Endodermal cell (in vitro differentiated cells): ENCODE results near the gene CEP70. TPM values are rescaled to one million over a fixed set of nuclear protein-coding genes. Genes with fewer than 3 reads are reported as not detected.

Experiments
- DNase-seq: peaks from one replicate; pipeline ENCODE4 v3.0.0-alpha.2; 2017
- H3K27ac ChIP-seq: 2 replicates; pipeline ENCODE4 v1.5.1; 2013; ENCODE audit warnings: mild to moderate bottlenecking, low read depth, low read length, moderate library complexity
- H3K27me3 ChIP-seq: 2 replicates; pipeline ENCODE4 v1.6.1; 2013; ENCODE audit warnings: mild to moderate bottlenecking, low read length, moderate library complexity; ENCODE audit not compliant: insufficient read depth, control insufficient read depth, poor library complexity, severe bottlenecking
- H3K36me3 ChIP-seq: 2 replicates; pipeline ENCODE4 v1.7.0; 2013; ENCODE audit warnings: mild to moderate bottlenecking, low read length, moderate library complexity; ENCODE audit not compliant: control insufficient read depth, insufficient read depth
- H3K4me1 ChIP-seq: one replicate; pipeline ENCODE4 v1.7.0; 2013; ENCODE audit warnings: low read length; ENCODE audit not compliant: control insufficient read depth, insufficient read depth
- H3K4me3 ChIP-seq: 2 replicates; pipeline ENCODE4 v1.5.1; 2013; ENCODE audit warnings: mild to moderate bottlenecking, low read length, moderate library complexity
- H3K9ac ChIP-seq: 2 replicates; pipeline ENCODE4 v1.6.1; 2013; ENCODE audit warnings: mild to moderate bottlenecking, low read length, moderate library complexity; ENCODE audit not compliant: poor library complexity, severe bottlenecking; ENCODE audit errors: extremely low read depth
- H3K9me3 ChIP-seq: 2 replicates; pipeline ENCODE4 v1.6.1; 2013; ENCODE audit warnings: mild to moderate bottlenecking, low read length, moderate library complexity; ENCODE audit not compliant: control insufficient read depth
- H3K27ac Mint-ChIP-seq: 2 replicates; pipeline ENCODE4 v1.8.0; 2020; ENCODE audit warnings: mixed read lengths
- H3K27me3 Mint-ChIP-seq: 2 replicates; pipeline ENCODE4 v1.8.0; 2021; ENCODE audit warnings: mild to moderate bottlenecking, mixed read lengths; ENCODE audit not compliant: insufficient read depth
- H3K36me3 Mint-ChIP-seq: 2 replicates; pipeline ENCODE4 v1.8.0; 2020; ENCODE audit warnings: low read depth, mixed read lengths
- H3K4me1 Mint-ChIP-seq: 2 replicates; pipeline ENCODE4 v1.8.0; 2020; ENCODE audit warnings: mixed read lengths
- H3K4me3 Mint-ChIP-seq: 2 replicates; pipeline ENCODE4 v1.8.0; 2020; ENCODE audit warnings: mild to moderate bottlenecking, moderate library complexity, mixed read lengths
- H3K9me3 Mint-ChIP-seq: 2 replicates; pipeline ENCODE4 v1.8.0; 2020; ENCODE audit warnings: mild to moderate bottlenecking, mixed read lengths
- WGBS, 2 experiments: methylation state at CpG; one replicate each; pipeline versions ENCODE4 v1.1.5 to v1.1.7; 2013; ENCODE audit warnings: missing lambda C conversion rate in 2 of 2, mixed read lengths in 1 of 2; ENCODE audit not compliant: insufficient coverage in 1 of 2, insufficient read length in 1 of 2; 5-methylcytosine and 5-hydroxymethylcytosine counted together
- total RNA-seq, 2 donors: library from RNA; stranded (reverse); fragmentation: NEBNext Ultra II Directional in 1 of 2; extraction: Animal tissue kit (Norgen Biotek cat#: 25700) in 1 of 2; gene quantifications; 2 replicates in 1 of 2; 3 replicates in 1 of 2; pipeline ENCODE4 v1.2.1, GENCODE V29; 2021
- TF ChIP-seq, protein P1 (sequence below): fragments of 200-600 bp; sonication (generic); conservative IDR thresholded peaks from 2 replicates; pipeline ENCODE4 v1.5.0; 2021; ENCODE audit warnings: antibody characterized with exemption, mild to moderate bottlenecking

CEP70 gene
- total RNA-seq, 2 donors from 2014 or later = 113 to 131 TPM

DNA sequence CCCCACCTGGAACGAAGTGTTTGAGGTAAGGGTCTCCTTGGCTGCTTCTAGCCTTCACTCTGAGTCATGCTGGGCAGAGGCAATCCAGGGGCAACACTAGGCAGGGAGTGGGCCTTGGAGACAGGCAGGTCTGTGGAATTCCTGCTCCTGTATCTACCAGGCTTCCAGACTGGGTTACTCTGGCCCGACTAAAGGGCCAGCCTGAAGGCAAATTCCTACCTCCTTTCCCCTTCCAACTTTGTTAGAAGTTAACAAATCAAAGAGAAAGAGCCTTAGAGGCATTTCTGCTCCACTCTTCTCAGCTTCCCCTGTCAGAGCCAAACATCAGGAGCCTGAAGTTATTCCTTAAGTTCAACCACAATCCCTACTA, 129.6 kb downstream of the CEP70 start:
- H3K9me3 ChIP-seq = no peaks in the 10 kb centered on the region
- Mint-ChIP-seq H3K27ac (no peak overlapping the region), H3K4me1 (no peaks in the 10 kb centered on the region), H3K27me3 (no peaks in the 10 kb centered on the region), H3K9me3 (no peaks in the 10 kb centered on the region), H3K4me3 (no peak overlapping the region), H3K36me3 (peaks cover 5% of the 10 kb centered on the region)
- WGBS, 2 experiments = 84 to 95% methylated on average over 2 of the region's 2 CpGs
- no peaks in the 10 kb centered on the region for H3K36me3 ChIP-seq
- H3K4me1 ChIP-seq = peaks cover 3% of the 10 kb centered on the region
- DNase-seq = no peak
- TF ChIP-seq, protein P1, sequence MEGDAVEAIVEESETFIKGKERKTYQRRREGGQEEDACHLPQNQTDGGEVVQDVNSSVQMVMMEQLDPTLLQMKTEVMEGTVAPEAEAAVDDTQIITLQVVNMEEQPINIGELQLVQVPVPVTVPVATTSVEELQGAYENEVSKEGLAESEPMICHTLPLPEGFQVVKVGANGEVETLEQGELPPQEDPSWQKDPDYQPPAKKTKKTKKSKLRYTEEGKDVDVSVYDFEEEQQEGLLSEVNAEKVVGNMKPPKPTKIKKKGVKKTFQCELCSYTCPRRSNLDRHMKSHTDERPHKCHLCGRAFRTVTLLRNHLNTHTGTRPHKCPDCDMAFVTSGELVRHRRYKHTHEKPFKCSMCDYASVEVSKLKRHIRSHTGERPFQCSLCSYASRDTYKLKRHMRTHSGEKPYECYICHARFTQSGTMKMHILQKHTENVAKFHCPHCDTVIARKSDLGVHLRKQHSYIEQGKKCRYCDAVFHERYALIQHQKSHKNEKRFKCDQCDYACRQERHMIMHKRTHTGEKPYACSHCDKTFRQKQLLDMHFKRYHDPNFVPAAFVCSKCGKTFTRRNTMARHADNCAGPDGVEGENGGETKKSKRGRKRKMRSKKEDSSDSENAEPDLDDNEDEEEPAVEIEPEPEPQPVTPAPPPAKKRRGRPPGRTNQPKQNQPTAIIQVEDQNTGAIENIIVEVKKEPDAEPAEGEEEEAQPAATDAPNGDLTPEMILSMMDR = no peak
- no peak overlapping the region for H3K9ac ChIP-seq
- H3K27ac ChIP-seq = no peak overlapping the region
- H3K4me3 ChIP-seq = no peak overlapping the region
- H3K27me3 ChIP-seq = no peaks in the 10 kb centered on the region

DNA sequence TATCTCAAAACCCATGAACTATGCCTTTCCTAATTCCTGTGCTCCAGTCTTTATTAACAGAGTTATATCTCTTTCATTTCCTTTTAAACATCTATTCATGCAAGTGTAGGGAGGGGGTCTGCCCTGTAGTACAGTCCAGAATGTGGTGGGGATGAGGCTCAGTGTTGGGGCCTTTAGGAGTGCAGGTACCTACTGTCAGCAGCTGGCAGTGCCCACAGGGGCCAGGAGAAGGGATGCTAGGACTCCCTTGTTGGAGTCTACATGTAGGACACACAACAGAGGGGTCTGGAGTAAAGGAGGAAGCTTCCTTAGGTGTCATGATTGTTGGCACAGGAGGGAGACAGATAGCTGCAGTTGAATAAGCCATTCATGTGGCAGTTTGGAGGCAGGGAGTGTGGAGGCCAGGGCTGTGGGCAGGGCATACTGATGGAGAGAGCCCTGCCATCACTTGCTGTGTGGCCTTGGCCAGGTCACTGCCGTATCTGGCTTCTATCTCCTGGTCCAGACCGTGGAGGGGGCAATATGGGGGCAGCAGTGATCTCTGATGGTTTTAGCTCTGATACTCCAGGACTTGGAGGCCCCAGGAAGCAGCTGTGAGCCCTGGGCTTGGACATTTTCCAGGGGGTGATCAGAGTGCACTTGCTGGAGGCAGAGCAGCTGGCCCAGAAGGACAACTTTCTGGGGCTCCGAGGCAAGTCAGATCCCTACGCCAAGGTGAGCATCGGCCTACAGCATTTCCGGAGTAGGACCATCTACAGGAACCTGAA, 130.2 kb downstream of the CEP70 start:
- Histone ChIP-seq H3K9me3 (no peaks in the 10 kb centered on the region), H3K27ac (no peak overlapping the region), H3K9ac (no peak overlapping the region), H3K4me1 (peaks cover 3% of the 10 kb centered on the region), H3K4me3 (no peak overlapping the region), H3K27me3 (no peaks in the 10 kb centered on the region), H3K36me3 (no peaks in the 10 kb centered on the region)
- Mint-ChIP-seq H3K27ac (no peak overlapping the region), H3K9me3 (no peaks in the 10 kb centered on the region), H3K27me3 (no peaks in the 10 kb centered on the region), H3K4me3 (no peak overlapping the region), H3K36me3 (peaks cover 5% of the 10 kb centered on the region), H3K4me1 (no peaks in the 10 kb centered on the region)
- TF ChIP-seq, protein P1 = no peak
- WGBS, 2 experiments = 87 to 93% methylated on average over 4 to 6 of the region's 6 CpGs
- DNase-seq = no peak

DNA sequence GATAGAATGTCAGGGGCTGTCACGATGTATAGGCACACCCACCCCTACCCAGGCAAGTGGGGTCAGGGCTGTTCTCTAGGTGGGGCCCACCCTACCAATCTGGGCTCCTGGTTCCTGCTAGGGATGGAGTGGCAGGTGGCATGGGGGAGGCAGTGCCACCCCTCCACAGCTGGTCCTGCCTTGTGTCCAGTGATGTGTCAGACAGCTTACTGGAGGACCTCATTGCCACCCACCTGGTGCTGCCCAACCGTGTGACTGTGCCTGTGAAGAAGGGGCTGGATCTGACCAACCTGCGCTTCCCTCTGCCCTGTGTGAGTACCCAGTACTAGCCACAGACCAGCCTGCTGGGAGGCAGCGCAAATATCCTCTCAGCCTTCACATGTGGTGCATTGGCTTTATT, 132.2 kb downstream of the CEP70 start:
- DNase-seq = peak; percentile 22
- H3K27me3 Mint-ChIP-seq = no peaks in the 10 kb centered on the region
- no peak overlapping the region for H3K9ac ChIP-seq
- no peak overlapping the region for H3K27ac Mint-ChIP-seq
- peaks cover 4% of the 10 kb centered on the region for H3K9me3 Mint-ChIP-seq
- H3K4me3 Mint-ChIP-seq = no peak overlapping the region
- WGBS, 2 experiments = 92% methylated on average over 4 of the region's 4 CpGs
- no peak overlapping the region for H3K4me3 ChIP-seq
- peaks cover 10% of the 10 kb centered on the region for H3K36me3 Mint-ChIP-seq
- H3K27ac ChIP-seq = no peak overlapping the region
- peaks cover 3% of the 10 kb centered on the region for H3K4me1 ChIP-seq
- no peaks in the 10 kb centered on the region for H3K9me3 ChIP-seq
- TF ChIP-seq, protein P1 = no peak
- no peaks in the 10 kb centered on the region for H3K27me3 ChIP-seq
- no peaks in the 10 kb centered on the region for H3K4me1 Mint-ChIP-seq
- no peaks in the 10 kb centered on the region for H3K36me3 ChIP-seq
